ENCODE measurements around the gene MGAT5.

Gene MGAT5

DNA sequence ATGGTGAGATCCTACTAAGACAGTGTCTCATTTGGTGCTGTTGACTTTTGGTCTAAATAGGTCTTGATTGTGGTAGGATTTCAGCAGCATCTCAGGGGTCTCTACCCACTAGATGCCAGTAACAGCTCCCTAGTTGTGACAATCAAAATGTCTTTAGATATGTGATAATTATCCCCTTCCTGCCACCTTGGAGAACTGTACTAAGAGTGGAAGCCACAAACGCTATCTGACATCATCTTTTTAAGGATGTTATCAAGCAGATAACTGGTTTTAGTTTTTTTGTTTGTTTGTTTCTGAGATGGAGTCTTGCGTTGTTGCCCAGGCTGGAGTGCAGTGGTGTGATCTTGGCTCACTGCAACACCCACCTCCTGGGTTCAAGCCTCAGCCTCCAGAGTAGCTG lies 3.1 kb downstream of the MGAT5 start:
- no peak for DNase-seq

- no peak for DNase-seq
Measured at GRCh38 chr2:134257509-134257908, 3.6 kb downstream of the MGAT5 start.

GRCh38 chr2:134257965-134258683 lies 4.3 kb downstream of the MGAT5 start:
- DNase-seq = no peak

DNA sequence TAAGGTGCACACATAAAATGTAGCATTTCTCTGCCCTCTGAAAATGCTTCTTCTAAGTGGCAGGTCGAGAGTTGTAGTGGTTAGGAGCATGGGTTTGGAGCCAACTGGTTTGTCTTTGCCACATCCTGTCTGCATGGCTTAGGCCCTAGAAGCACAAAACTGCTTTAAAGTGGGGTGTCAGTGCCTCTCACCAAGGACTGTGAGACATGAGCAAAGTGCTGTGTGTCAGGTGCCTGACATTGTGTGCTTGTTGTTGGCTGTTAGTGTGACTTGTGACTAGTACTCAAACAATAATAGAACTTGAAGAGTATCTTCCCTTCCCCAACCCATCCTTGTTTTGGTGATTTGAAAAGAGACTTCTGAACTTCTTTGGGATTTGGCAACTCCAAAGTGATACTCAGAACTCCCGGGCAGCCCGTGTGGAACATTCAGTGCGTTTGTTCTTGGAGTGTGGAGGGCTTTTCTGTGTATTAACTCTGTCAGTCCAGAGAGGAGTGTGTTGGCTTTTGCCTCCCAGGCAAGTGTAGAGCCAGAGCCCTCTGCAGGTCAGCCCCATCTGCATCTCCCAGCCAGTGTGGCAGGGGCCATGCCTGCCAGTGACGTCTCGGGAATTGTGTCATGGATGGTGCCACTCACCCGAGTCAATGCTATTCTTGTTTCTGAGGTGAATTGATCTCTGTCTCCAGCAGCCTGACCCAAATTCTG lies 5.0 kb downstream of the MGAT5 start:
- no peak for DNase-seq

DNA sequence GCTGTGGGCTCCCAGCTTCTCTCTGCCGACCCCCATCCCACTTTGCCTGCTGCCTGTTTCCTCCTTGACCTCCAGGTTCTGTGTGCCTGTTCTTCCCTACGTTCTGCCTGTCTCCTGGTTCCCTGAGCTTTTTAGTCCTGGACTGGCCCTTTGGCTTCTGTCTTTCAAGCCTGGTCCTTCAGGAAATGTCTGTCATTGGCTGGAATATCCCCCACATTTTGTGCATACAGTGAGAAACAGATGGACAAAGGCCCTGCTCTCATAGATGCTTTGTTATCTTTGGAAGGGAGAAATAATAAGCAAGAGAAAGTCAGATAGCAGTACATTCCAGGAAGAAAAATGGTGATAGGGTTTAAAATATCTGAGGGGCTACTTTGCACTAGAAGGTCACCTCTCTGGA lies 5.7 kb downstream of the MGAT5 start:
- DNase-seq = no peak

DNA sequence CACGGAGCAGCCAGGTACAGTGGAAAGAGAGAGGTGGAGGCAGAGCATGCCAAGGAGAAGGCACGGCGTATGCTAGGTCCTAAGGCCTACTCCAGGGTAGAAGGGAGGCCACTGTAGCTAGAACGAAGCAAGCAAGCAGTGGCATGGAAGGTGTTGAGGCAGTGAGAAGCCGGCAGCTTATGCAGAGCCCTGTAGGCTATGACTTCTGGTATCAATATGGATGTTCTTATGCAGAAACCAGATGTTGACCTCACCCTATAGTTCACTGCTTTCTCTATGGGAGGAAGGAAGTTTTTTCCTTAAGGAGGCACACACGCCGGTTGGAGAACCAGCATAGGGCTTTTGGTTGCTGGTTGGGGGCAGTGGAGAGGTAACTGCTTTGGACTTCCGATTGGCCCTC lies 6.1 kb downstream of the MGAT5 start:
- no peak for DNase-seq

- no peak for DNase-seq
Measured at GRCh38 chr2:134260713-134261112, 6.8 kb downstream of the MGAT5 start.

DNA sequence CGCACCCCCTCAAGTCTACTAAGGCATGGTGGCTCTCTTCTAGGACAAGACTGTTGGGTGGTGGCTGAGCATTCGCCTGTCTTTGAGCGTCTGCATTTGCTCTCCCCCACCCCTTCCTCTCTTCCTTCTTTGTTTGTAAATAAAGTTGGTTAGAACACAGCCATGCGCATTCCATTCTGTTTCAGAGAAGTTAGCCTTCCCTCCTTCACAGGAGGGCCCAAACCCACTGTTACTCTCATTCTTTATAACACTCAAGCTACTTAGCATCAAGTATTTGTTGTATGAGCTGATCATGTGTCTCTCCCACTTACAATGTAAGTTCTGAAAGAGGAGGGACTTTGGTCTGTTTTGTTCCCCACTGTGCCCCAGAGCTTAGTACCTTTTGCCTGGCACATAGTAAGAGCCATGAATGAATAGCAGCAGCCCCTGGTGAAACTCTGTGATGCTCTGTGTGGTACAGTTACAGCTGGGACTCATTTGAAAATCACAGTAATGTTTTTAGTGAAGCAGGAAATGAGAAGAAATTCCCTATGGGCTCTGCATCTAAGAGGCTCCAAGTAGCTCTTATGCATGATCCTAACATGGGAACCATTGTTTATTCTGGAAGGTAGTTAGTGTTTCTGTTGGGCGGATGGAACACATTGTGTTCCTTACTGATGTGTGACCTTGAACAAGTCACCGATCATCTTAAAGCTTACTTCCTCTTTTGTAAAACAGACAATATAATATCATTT lies 7.7 kb downstream of the MGAT5 start:
- DNase-seq = no peak

DNA sequence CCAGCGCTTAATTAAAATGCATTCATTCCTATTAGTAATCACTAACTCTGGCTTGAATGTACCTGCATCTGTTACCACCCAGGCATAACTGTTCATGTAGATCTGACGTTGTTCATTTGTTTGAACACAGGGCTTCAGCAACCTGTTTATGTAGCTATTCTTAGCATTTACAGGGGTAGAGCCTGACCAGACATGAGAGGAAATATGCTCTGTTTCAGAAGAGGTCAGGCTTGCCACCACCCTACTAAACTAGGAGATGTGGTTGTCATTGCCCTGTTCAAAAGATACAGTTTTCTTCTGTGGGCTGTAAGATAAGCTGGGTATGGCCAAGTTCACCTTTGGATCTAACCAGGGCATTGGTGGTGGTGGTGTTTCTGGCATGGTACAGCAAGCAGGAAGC lies 8.8 kb downstream of the MGAT5 start:
- no peak for DNase-seq

GRCh38 chr2:134268265-134268664 lies 14.4 kb downstream of the MGAT5 start:
- no peak for DNase-seq

DNA sequence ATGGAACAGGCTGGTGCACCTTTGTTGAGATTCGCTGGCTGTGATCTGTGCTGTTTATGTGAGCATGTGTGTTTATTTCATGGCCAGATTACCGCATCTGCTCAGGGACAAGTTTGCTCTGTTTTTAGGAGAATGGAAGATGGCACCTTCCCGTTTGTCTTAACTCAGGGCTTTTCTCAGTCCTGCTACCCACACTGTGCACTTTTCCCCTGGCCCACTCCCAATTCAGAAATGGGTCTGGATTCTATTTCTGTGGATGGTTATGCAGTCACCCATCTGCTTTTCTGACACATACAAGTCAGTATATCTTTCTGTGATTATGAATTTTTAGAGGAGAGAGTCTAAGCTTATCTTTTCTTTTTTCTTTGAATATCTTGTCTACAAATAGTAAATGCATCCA lies 15.4 kb downstream of the MGAT5 start:
- no peak for DNase-seq

DNA sequence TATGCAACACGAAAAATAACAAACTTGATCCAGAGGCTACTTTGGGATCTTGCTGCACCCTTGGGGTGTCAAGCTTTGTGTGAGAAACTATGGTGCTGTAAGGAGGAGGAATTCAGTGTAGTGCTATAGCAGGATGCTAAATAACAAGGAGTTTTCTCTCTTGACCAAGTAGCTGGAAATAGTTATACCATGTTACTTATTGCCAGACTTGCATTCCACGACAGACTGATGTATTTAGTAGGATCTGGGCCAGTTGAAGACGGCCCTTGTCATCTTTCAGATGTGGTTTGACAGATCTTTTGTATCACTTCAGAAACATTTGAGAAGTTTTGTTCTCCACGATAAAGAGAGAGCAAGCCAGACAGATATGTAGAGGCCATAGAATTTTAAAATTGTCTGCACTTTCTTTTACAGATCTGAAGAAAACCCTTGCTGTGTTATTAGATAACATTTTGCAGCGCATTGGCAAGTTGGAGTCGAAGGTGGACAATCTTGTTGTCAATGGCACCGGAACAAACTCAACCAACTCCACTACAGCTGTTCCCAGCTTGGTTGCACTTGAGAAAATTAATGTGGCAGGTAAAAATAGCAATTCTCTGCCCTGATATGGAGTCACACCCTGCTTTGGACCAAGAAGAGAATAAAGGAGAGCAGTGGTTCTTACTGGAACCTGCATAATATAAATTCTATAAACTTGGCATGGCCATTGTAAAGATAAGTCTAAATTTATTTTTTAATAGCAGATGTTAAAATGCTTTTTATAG lies 16.3 kb downstream of the MGAT5 start:
- DNase-seq = no peak

DNA sequence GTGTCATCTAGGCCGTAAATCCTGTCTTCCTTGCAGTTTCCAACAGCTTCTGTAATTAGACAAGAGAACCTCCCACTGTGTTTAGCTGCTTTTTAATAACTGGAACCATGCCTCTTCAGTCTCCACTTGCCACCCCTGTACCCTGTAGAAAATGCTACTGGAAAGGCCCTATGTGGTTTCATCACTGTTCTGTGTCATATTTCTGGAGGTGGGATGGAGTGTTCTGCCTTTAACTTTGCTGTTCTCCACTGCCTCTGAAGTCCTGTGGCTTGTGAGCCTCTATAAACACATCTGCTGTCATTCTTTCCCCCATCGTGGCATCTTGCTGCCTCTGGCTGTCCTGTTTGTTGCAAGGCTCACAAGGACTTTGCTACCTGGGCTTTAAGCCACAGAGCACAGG lies 17.9 kb downstream of the MGAT5 start:
- DNase-seq = no peak

DNA sequence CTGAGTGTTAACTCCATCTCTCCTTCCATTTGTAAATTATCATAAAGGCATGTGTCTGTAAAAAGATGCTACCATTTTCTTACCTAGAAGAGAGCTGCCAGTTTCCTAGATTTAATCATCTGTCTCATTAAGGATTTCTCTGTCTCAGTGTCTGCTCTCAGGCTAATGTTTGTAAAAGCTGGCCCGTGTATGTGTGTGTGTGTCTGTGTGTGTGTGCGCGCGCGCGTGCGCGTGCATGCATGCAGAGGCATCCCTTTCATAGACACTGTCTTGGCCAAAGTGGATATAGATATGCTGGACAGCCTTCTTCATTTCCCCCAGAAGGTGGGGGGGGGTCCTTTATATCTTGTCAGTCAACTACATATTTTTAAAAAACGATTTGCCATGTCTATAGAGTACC lies 18.9 kb downstream of the MGAT5 start:
- DNase-seq = no peak

DNA sequence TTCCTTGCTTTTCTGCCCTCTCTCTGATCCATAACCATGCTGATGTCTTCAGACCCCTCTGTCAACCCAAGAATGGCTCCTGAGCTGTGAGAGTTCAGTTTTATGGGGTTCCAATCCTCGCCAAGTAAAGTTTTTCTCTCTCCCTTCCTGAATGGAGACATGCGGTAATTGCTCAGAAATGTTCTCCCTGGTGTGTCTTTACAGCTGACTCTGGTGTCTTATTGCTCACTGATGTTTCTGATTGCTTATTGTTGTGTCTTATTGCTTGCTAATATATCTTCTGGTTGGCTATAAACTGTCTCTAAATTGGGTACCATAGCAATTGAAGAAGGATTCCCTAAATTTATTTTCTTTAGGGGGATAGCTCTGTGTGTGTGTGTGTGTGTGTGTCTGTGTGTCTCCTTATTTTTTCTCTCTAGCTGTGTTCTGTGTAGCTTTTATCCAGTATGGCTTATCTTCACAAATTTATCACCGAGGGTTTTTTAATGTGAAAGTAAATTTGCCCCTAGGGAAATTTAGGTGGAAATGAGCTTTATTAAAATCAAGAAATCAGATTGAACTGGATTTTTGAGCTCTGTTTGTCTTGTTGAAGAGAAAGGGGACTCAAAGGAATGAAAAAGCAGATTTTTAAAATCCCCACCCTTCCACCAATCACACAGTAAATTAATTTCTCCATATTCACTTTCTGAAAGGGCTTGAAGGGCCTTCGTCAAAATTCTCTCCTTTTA lies 19.5 kb downstream of the MGAT5 start:
- no peak for DNase-seq

DNA sequence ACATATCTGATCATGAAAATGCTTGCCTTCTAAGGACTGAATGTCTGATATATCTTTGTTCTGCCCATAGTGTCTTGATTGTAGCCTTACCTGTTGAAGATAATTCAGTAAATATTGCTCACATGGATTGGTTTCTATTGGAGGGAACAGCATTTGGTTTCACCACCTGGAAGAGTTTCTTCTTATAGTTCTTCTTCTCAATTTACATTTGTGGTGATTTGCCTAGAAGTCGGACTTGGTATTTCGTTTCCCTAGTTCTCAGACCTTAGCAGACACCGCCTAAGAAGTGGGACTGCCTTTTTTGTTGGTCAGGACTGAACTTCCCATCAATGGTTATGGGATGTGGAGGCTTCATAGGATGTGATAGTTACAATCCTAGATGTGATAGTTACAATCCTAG lies 20.2 kb downstream of the MGAT5 start:
- no peak for DNase-seq

DNA sequence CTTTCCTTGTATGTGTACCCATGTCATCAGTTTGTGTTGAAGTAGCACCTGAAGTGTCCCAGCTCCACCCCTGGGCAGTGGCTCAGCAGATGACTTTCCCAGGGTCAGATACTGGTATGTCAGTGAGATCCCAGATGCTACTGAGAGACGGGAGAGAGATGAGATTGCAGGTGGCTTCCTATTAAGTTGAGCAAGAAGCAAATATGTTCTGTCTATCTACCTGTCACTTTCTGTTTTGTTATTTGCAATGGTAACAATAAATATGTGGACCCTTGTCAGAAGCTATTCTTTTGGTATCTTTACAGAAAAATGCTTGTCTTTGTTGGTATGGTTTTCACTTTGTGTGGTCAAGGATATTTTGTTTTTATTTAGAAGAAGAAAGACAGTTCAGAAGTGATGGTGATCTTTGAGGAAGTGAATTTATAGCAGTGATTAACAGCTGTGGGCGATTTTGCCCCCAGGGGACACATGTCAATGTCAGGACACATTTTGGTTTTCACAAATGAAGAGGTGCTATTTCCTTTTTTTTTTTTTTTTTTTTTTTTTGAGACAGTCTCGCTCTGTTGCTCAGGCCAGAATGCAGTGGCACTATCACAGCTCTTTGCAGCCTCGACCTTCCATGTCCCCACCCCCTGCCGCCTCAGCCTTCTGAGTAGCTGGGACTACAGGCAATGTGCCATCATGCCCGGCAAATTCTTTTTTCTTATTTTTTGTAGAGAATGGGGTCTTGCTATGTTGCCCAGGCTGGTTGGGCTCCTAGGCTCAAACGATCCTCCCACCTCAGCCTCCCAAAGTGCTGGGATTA lies 21.4 kb downstream of the MGAT5 start:
- DNase-seq = no peak

DNA sequence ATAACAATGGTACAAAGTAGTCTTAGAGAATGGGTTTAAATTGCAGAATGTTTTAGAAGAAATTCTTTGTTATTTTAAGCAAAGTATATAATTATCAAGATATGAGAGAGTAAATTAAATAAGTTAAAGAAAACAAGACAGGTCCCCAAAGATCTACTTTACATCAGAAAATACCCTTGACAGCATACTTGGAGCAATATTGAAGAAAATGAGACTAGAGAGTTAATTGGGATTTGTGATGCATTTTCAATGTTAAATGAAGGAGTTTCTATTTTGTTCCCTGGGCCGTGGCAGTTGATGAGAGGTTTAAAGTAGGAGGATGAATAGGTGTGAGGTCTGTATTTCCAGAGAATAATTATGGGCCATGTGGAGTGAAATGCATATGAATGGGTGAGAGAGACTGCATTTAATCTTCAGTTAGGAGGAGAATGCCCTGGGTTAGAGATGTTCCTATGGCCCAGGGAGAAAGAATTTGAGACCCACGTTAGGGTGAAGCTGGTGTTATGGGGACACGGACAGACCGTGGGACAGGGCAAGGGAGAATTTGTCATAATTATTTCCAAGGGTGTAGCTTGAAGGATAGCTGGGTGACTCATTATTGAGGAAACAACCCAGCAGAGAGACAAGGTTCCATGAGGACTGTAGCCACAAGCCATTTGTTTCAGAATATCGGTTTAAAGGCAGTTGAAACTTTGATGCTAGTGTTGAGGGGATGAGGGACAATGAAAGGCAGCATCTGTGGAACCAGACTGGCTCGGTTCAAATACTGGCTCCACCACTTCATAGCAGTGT lies 22.7 kb downstream of the MGAT5 start:
- no peak for DNase-seq

- DNase-seq = no peak
Measured at GRCh38 chr2:134277223-134277622, 23.4 kb downstream of the MGAT5 start.

GRCh38 chr2:134278553-134278952 lies 24.7 kb downstream of the MGAT5 start:
- DNase-seq = no peak

DNA sequence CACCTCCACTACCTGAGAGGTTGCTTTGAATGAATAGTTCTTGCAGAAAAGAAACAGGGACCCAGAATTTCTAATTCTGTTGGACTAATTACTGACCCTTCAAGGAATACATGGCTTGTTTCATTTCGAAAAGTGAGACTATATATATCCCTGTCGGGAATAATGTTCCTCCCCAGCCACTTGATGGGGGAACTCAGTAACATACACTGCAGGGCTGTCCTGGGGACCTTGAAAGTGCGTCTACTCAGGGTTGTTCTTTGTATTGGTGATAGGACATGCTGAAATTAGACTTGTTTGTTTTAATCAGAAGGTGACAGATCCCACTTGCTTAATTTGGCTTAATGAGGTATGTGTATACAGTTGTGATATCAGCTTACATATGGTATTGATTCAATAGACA lies 25.5 kb downstream of the MGAT5 start:
- no peak for DNase-seq

All from NCI-H1092 (cell line).